DMS 273 treated with DMSO at 0.1 percent for 48 hours (cell line): ENCODE results near the gene CYBA.
"Not testable (repeated sequence)": the region's sequence is repeated elsewhere in the genome, so short reads cannot be mapped to it uniquely, and the experiment has no call there.

Experiments used
- DNase-seq: peaks from one replicate; lab custom pipeline; 2025; lab: John Stamatoyannopoulos, UW

The CYBA gene

DNA sequence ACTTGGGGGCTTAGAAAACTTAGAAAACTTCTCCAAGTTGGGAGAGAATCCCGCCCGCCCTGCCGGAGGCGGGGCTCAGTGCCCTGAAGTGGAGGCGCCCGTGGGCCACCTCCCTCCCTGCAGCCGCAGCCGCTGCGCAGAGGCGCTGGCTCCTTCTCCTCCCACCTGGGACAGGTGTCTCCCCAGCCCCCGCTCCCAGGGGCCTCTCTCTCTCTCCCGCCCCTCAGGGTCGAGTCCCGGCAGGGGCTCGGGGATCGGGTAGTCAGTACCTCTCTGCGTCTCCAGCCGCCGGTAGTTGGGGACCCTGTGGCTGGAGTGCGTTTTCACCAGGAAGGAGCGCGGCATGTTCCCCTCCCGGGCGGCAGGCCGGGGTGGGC is 35.2 kb upstream of the CYBA start:
- DNase-seq, result no peak

DNA sequence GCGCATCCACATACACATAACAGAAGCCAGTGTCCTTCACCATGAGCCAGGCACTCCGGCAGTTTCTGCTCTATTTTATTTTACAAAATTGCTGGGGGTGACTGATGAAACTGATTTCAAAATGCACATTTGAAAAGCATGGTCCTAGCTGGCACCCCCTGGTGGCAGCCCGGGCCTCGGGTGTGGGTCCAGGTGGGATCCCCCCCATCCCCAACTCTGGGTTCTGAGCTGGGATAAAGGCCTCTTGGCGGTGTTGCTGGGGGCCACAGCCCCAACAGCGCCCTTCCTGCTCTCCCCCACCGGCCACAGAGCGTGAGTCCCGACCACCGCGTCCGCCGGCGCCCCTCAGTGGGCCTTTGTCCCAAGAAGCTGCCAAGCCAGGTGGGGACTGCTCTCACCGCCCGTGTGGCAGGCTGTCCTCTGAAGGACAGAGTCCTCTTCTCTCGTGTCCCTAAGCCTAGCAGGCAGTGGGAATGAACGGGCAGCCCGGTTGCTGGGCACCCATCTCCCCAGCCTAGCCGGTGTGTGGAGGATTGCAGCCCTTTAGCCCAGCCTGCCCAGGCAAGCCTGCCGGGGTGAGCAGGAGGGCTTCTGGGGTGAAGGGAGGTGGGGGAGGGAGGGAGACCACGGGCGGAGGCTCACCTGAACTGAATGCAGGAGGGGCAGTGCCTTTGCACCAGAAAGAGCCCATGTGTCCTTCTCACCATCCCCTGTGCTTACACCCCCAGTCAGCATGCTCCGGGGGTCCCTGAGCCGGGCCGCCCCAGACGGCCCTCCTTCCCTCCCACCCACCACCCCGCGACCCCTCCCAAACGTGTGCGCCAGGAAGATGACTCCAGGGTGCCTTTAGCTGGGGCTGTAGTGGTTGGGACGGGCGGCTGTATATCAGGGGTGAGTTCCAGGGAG is 34.6 kb upstream of the CYBA start:
- DNase-seq, result no peak

DNA sequence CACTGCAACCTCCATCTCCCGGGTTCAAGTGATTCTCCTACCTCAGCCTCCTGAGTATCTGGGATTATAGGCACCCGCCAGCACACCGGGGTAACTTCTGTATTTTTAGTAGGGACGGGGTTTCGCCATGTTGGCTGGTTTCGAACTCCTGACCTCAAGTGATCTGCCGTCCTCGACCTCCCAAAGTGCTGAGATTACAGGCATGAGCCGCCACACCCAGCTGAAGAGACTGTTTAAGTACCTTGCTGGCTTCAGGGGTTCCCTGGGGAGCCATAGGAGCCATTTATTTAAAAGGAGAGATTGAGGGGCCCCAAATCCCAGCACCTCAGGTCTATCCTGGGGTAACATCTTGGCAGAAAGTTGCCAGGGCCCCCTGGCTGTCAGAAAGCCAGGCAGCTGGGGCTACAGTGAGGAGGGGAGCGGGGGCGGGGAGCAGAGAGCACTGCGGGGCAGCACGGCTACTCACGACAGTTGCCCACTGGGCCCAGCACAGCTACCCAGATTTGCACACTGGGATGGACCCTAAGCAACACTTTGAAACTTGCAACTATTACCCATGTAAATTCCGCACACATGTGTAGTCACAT is 33.8 kb upstream of the CYBA start:
- DNase-seq, result no peak

DNA sequence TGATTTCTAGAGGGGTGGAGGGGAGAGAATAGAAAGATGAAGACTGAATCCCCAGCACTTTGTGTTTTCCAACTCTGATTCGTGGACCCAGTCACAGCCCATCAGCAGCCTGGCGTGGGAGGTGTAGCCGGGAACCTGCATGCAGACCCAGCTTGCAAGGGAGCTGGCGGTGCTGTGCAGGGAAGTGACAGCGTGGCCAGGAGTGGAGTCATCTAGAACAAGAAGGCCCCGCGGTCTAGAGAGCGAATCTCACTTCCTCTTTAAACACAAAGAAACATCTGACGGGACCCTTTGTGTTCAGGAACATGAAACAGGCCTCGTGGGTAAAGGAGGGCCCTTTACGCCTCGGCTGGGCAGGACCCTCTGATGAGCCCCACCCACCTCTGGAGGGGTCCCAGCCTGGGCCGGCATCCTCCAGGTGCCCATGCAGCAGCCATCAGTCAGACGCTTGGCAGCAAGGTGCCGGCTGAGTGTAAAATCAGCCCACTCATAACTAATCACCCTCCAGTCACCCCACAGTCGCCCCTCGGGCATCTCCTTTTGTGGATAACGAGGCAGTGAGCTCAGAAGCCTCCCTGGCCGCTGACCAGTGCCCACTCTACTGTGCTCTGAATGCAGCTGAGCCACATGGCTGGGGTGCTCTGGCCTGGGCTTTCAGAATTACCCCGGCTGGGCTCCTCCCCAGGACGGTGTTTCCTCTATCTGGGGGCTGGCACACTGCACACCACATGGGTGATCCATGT is 31.0 kb upstream of the CYBA start:
- no peak for DNase-seq

DNA sequence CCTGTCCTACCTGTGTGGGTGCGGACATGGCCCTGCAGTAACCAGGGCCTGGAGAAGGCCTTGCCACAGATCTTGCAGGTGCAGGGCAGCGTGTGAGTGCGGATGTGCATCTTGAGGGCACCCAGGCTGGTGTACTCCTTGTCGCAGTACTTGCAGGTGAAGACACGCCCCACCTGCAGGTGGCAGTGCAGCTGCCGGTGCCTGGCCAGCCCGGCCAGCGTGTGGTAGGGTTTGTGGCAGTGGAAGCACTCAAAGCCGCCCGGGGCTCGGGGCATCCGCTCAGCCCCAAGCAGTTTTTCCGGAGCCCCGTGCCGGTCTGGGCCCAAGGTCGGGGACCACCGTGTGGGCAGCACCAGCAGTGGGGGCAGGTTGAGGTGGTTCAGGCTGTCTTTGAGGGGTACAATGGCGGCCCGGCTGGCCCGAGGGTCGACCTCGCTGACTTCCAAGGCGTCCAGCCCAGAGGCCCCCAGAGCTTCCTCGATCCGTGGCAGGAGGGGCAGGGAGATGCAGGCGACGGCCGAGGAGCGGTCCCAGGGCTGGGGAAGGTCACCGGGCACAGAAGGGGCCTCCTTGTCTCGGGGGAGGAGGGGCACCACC is 30.3 kb upstream of the CYBA start:
- DNase-seq, result no peak

DNA sequence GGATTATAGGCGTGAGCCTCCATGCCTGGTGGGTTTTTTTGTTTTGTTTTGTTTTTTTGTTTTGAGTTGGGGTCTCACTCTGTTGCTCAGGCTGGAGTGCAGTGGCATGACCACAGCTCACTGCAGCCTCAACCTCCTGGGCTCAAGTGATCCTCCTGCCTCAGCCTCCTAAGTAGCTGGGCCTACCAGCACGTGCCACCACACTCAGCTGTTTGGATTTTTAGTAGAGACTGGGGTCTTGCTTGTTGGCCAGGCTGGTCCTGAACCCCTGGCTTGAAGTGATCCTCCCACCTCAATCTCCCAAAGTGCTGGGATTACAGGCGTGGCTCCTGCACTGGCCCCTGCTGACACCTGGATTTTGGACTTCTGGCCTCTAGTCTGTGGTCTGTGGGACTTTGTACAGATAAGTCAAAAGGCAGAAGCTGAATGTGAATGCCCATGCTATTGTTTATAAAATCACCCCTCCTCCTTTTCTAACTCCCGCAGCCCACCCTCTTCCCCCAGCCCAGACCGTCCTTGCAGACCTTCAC is 29.8 kb upstream of the CYBA start:
- no peak for DNase-seq

DNA sequence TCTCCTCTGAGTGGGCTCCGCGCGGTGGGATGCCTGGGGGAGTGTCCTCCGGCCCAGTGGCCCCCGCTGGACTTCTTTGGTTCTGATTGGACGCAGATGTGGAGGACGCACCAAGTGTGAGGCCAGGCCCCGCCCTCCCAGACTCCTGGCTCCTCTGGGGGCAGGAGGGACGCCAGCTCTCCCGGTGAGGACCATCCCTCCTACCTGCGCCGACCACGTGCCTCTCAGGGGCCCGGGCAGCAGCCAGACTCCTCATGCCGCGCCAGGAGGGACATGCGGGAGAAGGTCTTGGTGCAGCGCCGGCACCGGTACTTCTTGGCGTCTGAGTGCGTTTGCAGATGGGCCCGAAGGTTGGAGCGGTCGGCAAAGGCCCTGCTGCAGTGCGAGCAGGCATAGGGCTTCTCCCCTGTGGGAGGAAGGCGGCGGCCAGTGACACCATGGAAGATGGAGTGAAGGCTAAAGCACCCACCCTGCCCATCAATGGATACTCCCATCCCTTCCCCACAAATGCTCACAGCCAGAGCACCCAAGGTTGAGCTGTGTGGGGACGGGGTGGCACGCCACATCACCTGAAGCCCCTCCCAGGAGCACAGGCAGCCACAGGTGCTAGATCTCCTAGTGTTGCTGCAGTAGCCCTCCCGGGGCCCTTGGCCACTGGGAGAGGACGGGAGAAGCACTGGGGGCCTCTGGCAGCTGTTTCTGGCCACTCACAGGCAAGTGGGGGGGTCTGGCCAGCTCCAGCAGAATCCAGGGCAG is 27.5 kb upstream of the CYBA start:
- DNase-seq, result no peak

DNA sequence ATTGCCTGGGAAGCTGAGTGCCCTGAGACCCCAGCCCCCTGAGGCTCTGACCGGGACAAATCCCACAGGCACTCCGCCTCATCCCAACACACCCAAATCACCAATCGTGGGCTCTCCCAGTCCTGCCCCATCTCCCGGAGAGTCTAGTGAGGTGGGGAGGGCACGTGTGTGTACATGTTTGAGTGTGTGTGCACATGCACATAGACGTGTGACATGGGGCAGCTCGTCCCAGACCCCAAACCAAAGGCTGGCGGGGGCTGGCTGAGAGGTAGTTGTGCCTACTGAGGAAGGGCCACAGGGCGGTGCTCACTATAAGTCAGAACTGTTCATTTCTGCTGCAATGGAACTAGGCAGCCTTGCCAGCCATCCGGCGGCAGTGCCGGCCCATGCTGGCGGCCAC is 26.9 kb upstream of the CYBA start:
- DNase-seq, result no peak

DNA sequence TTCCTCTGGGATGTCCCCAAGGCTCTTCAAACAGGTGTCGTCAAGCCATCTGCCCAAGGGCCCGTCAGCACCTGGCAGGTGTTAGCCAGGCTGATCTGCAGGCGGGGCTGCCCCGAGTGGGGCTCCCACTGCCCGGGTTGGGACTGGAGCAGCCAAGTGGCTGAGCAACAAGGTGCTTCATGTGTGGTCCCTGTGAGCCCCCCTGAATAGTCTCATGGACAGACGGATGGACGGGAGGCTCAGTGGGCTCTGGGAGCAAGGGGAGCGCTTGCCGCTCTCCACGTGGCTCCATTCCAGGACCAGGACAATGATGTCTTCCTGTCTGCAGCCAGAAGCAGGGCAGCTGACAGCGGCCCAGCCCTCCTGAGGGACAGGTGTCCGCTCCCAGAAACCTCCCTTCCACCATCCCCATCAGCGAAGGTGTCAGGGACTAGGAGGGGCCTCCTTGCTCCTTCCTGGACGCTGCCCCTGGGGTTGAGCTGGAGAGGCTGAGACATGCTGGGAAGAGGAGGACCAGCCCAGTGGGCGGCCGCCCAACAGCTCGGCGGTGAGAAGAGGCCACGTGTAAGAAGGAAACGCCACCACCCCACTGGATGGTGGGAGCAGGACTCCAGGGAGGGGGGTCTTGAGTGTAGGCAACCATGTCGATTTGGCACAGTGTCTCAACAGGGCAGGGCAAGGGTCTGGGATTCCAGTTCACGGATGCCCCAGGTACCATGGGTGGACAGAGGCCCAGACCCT is 25.8 kb upstream of the CYBA start:
- DNase-seq, result no peak

DNA sequence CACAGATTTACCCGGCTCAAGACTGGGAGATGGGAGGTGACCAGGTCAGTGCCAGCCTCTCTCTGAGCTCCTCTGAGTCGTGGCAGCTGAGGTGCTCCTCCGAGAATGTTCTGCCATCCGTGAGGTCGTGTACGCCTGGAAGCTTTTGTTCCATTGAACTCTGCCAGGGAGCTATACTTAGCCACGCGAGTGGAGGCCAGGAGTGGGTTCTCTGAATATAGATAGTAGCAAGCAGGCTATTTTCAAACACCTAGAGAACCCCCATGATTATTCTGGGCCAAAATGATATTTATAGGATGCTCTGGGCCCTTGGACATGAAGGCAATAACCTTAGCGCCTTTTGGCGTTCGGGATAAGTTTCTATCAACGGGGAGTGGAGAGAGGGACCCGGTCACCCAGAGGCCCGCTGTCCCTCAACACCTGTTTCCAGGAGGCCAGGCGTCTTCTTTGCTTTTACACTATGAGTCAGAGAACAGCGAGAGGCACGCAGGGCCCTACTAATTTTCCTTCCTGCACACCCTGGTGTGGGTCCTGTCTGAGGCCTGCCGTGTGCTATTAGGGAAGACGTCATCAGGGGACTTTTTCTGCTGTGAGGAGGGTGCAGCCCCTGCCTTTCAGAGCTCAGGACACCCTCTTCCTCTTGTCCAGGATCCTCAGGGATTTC is 23.0 kb upstream of the CYBA start:
- no peak for DNase-seq

DNA sequence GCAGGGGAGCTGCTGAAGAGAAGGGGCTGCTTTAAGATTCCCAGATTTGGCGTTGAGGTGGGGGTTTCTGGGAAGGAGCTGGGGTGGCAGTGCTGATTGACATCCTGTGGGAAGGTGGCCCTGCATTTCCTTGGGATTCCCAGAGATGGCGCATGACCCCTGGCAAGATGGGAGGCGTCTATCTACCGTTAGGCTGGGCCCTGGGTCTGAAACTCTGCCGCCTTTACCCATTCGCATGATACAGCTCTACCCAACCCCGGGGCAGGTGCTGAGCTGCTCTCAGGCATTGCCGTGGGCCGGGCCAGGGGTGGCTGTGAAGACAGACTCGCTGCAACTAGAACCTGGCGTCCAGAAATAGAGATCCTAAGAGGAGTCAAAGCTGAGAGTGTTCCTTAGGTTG is 21.9 kb upstream of the CYBA start:
- DNase-seq, result no peak

DNA sequence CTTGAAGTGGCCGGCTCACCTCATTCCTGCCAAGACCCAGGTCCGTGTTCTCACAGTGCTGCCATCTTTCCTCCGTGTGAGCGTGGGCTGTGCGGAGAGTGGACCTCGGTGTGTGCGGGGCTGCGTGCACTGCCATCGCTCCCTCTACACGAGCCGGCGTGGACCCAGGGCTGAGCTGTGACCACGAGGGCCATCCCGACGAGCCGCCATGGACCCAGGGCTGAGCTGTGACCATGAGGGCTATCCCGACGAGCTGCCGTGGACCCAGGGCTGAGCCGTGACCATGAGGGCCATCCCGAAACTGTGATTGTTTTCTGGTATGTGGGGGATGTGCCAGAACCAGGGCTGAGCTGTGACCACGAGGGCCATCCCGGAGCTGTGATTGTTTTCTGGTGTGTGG is 21.0 kb upstream of the CYBA start:
- no peak for DNase-seq

DNA sequence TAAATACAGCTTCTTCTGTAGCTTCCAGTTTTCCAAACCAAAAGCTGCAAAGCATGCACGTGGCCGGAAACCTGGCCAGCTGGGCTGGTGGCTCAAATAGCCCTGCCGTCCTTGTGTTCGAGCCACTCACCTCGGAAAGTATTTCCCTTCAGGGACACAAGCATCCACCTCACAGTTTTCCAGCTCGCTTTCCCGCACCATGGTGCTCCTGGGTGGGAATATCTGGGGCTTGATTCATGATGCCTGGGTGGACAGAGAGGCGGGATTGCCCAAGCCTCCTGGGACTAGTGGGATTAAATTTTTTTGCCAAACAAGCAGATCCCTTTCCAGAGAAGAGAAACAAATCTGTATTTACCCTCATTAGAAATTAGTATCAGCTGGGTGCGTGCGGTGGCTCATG is 19.1 kb upstream of the CYBA start:
- DNase-seq, result no peak

DNA sequence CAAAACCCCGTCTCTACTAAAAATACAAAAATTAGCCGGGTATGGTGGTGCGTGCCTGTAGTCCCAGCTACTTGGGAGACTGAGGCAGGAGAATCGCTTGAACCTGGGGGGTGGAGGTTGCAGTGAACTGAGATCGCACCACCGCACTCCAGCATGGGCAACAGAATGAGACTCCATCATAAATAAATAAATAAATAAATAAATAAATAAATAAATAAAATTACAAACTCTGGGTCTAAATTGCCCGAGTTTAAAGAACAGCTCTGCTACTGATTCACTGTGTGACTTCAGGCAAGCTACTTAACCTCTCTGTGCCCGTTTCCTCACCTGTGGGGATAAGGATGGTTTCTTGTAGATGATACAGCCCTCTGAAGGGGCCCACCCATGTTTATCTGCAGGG is 18.6 kb upstream of the CYBA start:
- not testable (repeated sequence) for DNase-seq

DNA sequence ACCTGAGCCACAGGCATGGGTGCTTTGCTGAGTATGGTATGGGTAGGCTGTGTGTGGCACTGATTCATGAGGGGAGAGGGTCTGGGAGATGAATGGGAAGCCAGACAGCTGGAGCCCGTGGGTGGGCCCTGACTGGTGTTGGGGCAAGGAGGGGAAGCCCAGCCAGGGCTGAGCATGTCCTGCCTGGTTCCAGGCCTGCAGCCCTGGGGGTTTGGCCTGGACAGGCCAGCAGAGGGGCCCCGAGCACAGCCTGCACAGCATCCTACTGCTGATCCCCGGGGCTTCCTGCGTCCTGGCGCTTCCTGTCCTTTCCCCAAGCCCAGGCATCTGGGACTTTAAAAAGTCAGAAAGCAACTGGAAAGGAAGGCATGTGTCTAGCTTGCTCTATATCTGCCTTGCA is 16.6 kb upstream of the CYBA start:
- DNase-seq, result no peak

DNA sequence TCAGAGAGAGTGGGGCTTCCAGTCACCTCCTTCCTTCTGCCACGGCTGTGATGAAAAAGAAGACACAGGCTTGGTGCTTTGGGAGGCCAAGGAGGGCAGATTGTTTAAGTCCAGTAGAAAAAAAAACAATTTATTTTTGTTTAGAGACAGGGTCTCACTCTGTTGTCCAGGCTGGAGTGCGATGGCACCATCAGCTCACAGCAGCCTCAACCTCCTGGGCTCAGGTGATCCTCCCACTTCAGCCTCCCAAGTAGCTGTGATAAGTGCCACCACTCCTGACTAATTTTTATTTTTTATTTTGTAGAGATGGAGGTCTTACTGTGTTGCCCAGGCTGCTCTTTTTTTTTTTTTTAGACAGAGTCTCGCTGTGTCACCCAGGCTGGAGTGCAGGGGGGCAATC is 14.7 kb upstream of the CYBA start:
- no peak for DNase-seq

DNA sequence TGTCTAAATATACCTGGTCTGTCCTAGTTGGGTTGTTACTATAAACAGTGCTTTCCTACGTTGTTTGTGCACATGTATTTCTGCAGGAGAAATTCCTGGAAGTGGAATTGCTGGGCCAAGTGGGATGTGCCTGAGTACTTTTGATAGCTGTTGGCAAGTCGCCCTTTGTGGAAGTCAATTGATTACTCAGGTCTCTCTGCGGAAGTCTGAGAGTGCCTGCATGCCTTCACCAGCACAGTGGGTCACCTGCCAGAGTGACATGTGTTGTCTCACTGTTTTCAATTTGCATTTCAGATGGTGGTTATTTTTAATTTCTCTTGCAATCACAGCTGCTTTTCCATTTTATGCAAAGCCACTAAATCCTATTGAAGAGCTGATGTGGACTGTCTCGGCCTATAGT is 14.3 kb upstream of the CYBA start:
- DNase-seq, result no peak

DNA sequence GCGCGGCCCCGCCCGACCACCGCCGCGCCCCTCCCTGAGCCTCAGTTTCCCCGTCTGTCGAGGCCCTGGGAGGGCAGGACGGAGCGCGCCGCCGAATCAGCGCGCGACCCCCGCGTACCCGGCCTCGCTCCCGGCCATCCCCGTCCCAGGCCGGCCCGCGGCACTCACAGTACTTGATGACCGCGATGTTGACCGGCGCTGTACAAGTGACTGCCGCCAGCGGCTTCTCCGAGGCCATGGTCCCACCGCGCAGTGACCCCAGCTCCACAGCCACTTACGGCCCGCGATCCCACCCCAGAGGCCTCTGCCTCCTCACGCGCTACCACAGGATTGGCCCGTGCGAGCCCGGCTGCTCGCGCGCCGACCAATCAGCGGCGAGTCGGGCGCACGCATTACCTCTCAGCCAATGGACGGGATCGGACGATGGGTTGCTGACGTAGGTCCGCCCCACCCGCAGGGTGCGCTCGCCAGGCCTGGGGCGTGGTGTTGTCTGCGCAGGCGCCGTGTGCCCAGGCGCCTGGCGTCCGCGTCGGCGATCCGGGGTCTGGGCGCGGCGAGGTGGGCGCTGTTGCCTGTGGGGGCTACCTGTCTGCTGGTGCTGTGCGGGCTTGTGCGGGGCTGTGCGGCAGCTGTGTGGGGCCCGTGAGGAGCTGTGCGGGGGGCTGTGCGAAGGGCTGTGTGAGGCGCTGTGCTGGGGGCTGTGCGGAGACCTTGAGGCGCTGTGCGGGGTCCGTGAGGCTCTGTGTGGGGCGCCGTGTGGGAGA is 12.2 kb upstream of the CYBA start, which contains the start of gene MVD:
Gene MVD (minus strand): TSS at position 249 of the 764 bp plus-strand sequence. CDS start 11 bp downstream, at position 238.
- DNase-seq, result peak; percentile 91

DNA sequence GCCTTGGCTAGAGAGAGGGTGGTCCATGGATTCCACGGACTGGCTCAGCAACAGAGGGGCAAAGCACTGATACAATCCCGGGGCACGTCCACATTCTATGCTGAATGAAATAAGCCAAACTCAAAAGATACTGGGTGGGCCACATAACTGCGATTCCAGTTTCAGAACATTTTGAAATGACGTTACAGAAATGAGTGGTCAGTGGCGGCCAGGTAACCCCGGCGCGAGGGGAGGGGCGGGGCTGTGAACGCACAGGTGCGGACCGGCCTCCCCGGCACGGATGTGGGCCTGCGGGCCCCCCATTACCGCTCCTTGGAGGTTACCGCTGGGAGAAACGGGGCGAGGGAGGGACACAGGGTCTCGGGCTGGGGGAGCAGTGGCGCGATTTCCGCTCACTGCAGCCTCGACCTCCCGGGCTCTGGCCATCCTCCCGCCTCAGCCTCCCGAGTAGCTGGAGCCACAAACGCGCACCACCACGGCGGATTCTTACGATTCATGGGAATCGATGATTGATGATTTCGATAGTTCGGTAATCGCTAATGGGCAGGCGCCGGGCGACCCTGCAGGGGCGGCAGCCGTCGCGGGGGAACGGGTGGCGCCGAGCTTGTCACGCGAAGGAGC is 11.5 kb upstream of the CYBA start:
- no peak for DNase-seq
